Measurements from ENCODE around the gene CRLF1.

DNA sequence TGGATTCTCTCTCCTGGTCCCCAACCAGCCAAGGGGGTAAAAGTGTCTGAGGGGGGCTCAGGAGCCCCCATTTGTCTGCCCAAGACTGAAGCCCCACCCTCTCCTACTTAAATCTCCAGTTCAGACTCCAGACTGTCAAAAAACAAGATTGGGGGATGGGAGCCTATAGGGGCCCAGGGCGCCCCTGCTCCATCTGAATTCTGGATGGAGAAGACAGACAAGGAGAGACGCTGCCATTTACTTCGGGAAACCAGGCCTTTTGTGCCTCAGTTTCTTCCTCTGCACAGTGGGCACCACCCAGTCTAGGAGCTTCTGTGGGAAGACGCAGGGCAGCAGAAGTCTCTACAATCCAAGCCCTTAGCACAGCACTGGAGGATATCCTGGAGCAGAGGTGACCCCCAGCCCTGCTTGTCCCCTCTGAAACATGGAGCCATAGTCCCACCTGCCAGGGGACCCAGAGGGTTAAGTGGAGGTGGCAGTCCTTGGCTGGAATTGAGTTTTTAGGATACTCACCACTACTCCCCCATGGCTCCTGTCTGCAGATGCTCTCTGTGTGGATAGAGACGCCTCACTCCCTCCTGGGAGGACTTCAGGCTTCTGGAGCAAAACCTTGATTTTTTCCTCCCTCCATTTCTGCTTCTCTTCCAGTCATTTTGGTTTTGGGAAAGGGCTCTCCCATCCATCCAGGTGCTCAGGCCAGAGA lies 1.7 kb upstream of the CRLF1 start:
- TF ChIP-seq POLR2AphosphoS5 (IDR thresholded peaks at IDR 0.05) (no peak), EP300 (IDR thresholded peaks at IDR 0.05) (no peak), POLR2A (IDR thresholded peaks at IDR 0.05; ENCODE audit: low read depth) (no peak)
- TF ChIP-seq, protein P1, sequence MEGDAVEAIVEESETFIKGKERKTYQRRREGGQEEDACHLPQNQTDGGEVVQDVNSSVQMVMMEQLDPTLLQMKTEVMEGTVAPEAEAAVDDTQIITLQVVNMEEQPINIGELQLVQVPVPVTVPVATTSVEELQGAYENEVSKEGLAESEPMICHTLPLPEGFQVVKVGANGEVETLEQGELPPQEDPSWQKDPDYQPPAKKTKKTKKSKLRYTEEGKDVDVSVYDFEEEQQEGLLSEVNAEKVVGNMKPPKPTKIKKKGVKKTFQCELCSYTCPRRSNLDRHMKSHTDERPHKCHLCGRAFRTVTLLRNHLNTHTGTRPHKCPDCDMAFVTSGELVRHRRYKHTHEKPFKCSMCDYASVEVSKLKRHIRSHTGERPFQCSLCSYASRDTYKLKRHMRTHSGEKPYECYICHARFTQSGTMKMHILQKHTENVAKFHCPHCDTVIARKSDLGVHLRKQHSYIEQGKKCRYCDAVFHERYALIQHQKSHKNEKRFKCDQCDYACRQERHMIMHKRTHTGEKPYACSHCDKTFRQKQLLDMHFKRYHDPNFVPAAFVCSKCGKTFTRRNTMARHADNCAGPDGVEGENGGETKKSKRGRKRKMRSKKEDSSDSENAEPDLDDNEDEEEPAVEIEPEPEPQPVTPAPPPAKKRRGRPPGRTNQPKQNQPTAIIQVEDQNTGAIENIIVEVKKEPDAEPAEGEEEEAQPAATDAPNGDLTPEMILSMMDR (IDR thresholded peaks at IDR 0.05), result no peak

Data from esophagus muscularis mucosa (tissue), 4 donors.